Epithelial cell of proximal tubule (primary cell): Measurements from ENCODE around the gene DIAPH3. TPM values are rescaled to one million over a fixed set of nuclear protein-coding genes. Genes with fewer than 3 reads are reported as not detected.

ENCODE experiments used
- DNase-seq: peaks from one replicate; pipeline ENCODE4 v3.0.0-alpha.2; 2011; ENCODE audit warnings: low read depth
- H3K4me3 ChIP-seq: 2 replicates; pipeline ENCODE4 v1.5.1; 2011; ENCODE audit warnings: low read depth, mild to moderate bottlenecking, low read length
- total RNA-seq: library from RNA; depleted of rRNA; stranded (reverse); fragments of >200 nt; gene quantifications from 2 replicates; pipeline ENCODE4 v1.2.3, GENCODE V29; 2015
- TF ChIP-seq, protein P1 (sequence below): conservative IDR thresholded peaks from 2 replicates; pipeline ENCODE4 v1.5.1; 2012; ENCODE audit warnings: low read depth, mild to moderate bottlenecking, low read length

DIAPH3 gene
- total RNA-seq, 1 donor from 2014 or later = 48.0 TPM

- DNase-seq = no peak
- TF ChIP-seq, protein P1, sequence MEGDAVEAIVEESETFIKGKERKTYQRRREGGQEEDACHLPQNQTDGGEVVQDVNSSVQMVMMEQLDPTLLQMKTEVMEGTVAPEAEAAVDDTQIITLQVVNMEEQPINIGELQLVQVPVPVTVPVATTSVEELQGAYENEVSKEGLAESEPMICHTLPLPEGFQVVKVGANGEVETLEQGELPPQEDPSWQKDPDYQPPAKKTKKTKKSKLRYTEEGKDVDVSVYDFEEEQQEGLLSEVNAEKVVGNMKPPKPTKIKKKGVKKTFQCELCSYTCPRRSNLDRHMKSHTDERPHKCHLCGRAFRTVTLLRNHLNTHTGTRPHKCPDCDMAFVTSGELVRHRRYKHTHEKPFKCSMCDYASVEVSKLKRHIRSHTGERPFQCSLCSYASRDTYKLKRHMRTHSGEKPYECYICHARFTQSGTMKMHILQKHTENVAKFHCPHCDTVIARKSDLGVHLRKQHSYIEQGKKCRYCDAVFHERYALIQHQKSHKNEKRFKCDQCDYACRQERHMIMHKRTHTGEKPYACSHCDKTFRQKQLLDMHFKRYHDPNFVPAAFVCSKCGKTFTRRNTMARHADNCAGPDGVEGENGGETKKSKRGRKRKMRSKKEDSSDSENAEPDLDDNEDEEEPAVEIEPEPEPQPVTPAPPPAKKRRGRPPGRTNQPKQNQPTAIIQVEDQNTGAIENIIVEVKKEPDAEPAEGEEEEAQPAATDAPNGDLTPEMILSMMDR = no peak
- no peak overlapping the region for H3K4me3 ChIP-seq
These were observed 24.5 kb downstream of the DIAPH3 start for GRCh38 chr13:60139272-60139671.

- no peak for DNase-seq
- TF ChIP-seq, protein P1 = no peak
- H3K4me3 ChIP-seq = no peak overlapping the region
These were observed 25.1 kb downstream of the DIAPH3 start for GRCh38 chr13:60138674-60139073.

DNA sequence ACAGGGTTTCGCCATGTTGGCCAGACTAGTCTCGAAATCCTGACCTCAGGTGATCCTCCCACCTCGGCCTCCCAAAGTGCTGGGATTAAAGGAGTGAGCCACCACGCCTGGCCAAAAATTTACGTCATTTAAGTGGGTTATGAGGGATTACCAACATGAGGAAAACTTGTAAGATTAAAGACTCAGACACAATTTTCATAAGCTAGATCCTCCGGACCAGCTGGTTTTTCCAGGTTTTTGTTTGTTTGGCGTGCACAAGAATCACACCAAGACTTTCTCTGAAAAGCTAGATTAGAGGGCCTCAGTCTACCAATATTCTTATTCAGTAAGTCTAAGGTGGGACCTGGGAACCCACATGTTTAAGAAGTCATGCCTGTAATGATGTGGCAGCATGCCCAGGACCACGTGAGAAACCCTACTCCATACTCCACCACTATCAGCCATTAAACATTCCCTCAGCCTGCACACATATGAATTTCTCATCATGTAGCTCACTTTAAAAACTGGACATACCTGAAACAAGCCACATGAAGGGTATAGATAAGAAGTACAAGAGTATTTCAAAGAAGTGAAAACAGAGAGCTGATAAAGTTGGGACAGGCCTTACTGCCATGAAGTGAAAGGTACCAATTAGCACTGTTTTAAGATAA is 25.7 kb downstream of the DIAPH3 start:
- TF ChIP-seq, protein P1 = no peak
- H3K4me3 ChIP-seq = no peak overlapping the region
- no peak for DNase-seq

GRCh38 chr13:60135344-60135743 is 28.4 kb downstream of the DIAPH3 start:
- TF ChIP-seq, protein P1 = no peak
- no peak for DNase-seq

DNA sequence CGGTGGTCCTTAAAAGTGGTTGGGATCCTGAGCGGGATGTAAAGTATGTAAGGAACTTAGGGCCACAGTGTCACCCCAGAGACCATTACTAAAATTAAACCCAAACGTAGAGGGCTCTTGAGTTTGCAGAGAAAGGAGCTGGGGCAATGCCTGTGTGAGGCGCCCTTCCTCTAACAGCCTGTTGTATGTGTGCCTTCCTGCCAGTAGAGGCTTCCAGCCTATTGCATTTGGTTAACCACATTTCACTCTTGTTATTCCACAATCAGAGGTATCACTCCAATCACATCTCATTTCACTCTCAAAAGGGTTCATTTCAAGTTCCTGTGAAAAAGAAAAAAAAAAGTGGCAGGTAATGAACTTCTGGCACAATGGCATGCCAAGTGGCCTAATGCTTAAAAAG is 29.4 kb downstream of the DIAPH3 start:
- TF ChIP-seq, protein P1 = peak; percentile 50
- no peak overlapping the region for H3K4me3 ChIP-seq
- DNase-seq = no peak

More at GRCh38 chr13:60135344-60135743, 28.4 kb downstream of the DIAPH3 start:
- no peak overlapping the region for H3K4me3 ChIP-seq

GRCh38 chr13:60121337-60121687 is 42.4 kb downstream of the DIAPH3 start:
- TF ChIP-seq, protein P1 = no peak
- no peak for DNase-seq

More at GRCh38 chr13:60121337-60121687, 42.4 kb downstream of the DIAPH3 start:
- no peak overlapping the region for H3K4me3 ChIP-seq
